Neural cell (in vitro differentiated cells): ENCODE measurements around the gene LRBA. TPM values are rescaled to one million over a fixed set of nuclear protein-coding genes. Genes with fewer than 3 reads are reported as not detected.

Experiments used
- H2AFZ ChIP-seq: fragments of 200-600, 300-800 bp; sonication (generic), shearing (Covaris generic); 2 replicates; pipeline ENCODE4 v1.6.0; 2014; ENCODE audit warnings: low read depth, mild to moderate bottlenecking, antibody characterized with exemption, low read length, moderate library complexity
- H3F3A ChIP-seq: fragments of 200-600 bp; shearing (Covaris generic); 2 replicates; pipeline ENCODE4 v1.6.1; 2016; ENCODE audit warnings: mild to moderate bottlenecking, moderate library complexity, mixed read lengths, antibody characterized with exemption, low read length; ENCODE audit not compliant: insufficient read depth, poor library complexity, severe bottlenecking
- H3K27ac ChIP-seq: fragments of 200-600, 300-800 bp; sonication (generic), shearing (Covaris generic); 2 replicates; pipeline ENCODE4 v1.5.1; 2014; ENCODE audit warnings: mild to moderate bottlenecking, low read length, moderate library complexity
- H3K27me3 ChIP-seq: fragments of 300-800, 200-600 bp; sonication (generic), shearing (Covaris generic); 2 replicates; pipeline ENCODE4 v1.6.0; 2014; ENCODE audit warnings: mild to moderate bottlenecking, low read depth, low read length, moderate library complexity; ENCODE audit not compliant: insufficient read depth
- H3K36me3 ChIP-seq: fragments of 300-800, 200-600 bp; sonication (generic), shearing (Covaris generic); 2 replicates; pipeline ENCODE4 v1.5.1; 2014; ENCODE audit warnings: mild to moderate bottlenecking, antibody characterized with exemption, low read length, moderate library complexity; ENCODE audit not compliant: insufficient read depth
- H3K4me2 ChIP-seq: fragments of 300-800, 200-600 bp; sonication (generic), shearing (Covaris generic); 2 replicates; pipeline ENCODE4 v1.6.0; 2014; ENCODE audit warnings: mild to moderate bottlenecking, low read length
- H3K4me3 ChIP-seq: fragments of 300-800, 200-600 bp; sonication (generic), shearing (Covaris generic); 2 replicates; pipeline ENCODE4 v1.5.1; 2014; ENCODE audit warnings: mild to moderate bottlenecking, low read length, moderate library complexity
- H3K79me2 ChIP-seq: fragments of 200-600 bp; shearing (Covaris generic); replicated peaks from 2 replicates; pipeline ENCODE4 v1.6.0; 2014; ENCODE audit warnings: mild to moderate bottlenecking, low read length, moderate library complexity; ENCODE audit not compliant: insufficient read depth
- H3K9ac ChIP-seq: fragments of 300-800, 200-600 bp; sonication (generic), shearing (Covaris generic); 2 replicates; pipeline ENCODE4 v1.6.1; 2016; ENCODE audit warnings: mild to moderate bottlenecking, low read length, mixed read lengths
- H3K9me2 ChIP-seq: fragments of 200-600 bp; shearing (Covaris generic); 2 replicates; pipeline ENCODE4 v1.6.1; 2016; ENCODE audit warnings: mild to moderate bottlenecking, low read length, mixed read lengths; ENCODE audit not compliant: insufficient read depth
- H3K9me3 ChIP-seq: fragments of 200-600, 300-800 bp; sonication (generic), shearing (Covaris generic); 2 replicates; pipeline ENCODE4 v1.6.1; 2016; ENCODE audit warnings: mild to moderate bottlenecking, mixed run types, low read length, moderate library complexity, mixed read lengths
- H4K20me1 ChIP-seq: fragments of 200-600 bp; shearing (Covaris generic); 2 replicates; pipeline ENCODE4 v1.6.1; 2016; ENCODE audit warnings: mild to moderate bottlenecking, mixed run types; ENCODE audit not compliant: insufficient read depth
- CTCF ChIP-seq: fragments of 450-650 bp; IDR thresholded peaks from 2 replicates; pipeline ENCODE4 v1.5.1; 2014; ENCODE audit warnings: antibody characterized with exemption, mild to moderate bottlenecking, moderate library complexity; ENCODE audit not compliant: poor library complexity, severe bottlenecking
- EP300 ChIP-seq: fragments of 450-650 bp; conservative IDR thresholded peaks from 2 replicates; pipeline ENCODE4 v1.6.1; 2014; ENCODE audit warnings: antibody characterized with exemption, mild to moderate bottlenecking, moderate library complexity; ENCODE audit not compliant: poor library complexity, severe bottlenecking
- EZH2 ChIP-seq: fragments of 200-600, 300-800 bp; shearing (Covaris generic), sonication (generic); IDR thresholded peaks from 2 replicates; pipeline ENCODE4 v1.6.1; 2014; ENCODE audit warnings: antibody characterized with exemption, low read length, borderline replicate concordance, mild to moderate bottlenecking; ENCODE audit not compliant: insufficient read depth, poor library complexity, severe bottlenecking
- MXI1 ChIP-seq: fragments of 450-650 bp; conservative IDR thresholded peaks from 2 replicates; pipeline ENCODE4 v1.6.1; 2014; ENCODE audit warnings: antibody characterized with exemption, mild to moderate bottlenecking; ENCODE audit not compliant: poor library complexity, severe bottlenecking
- POLR2AphosphoS5 ChIP-seq: IDR thresholded peaks from 2 replicates; pipeline ENCODE4 v1.6.1; 2012
- RAD21 ChIP-seq: fragments of 450-650 bp; conservative IDR thresholded peaks from 2 replicates; pipeline ENCODE4 v1.6.1; 2014; ENCODE audit warnings: antibody characterized with exemption, mild to moderate bottlenecking, moderate library complexity
- SMC3 ChIP-seq: fragments of 450-650 bp; conservative IDR thresholded peaks from 2 replicates; pipeline ENCODE4 v1.6.1; 2014; ENCODE audit warnings: antibody characterized with exemption, mild to moderate bottlenecking, moderate library complexity; ENCODE audit not compliant: poor library complexity
- TAF1 ChIP-seq: IDR thresholded peaks from 2 replicates; pipeline ENCODE4 v1.6.1; 2012; ENCODE audit warnings: low read depth
- polyA plus RNA-seq: library from polyadenylated mRNA; depleted of rRNA; stranded (reverse); fragments of >200 nt; gene quantifications from 2 replicates; pipeline ENCODE4 v1.2.3, GENCODE V29; 2014
- TF ChIP-seq, protein P1 (sequence below): IDR thresholded peaks from 2 replicates; pipeline ENCODE4 v1.6.1; 2012; ENCODE audit warnings: borderline replicate concordance

Gene LRBA
- polyA plus RNA-seq, 1 donor from 2014 or later, result 7.1 TPM

- no peak overlapping the region for H3K4me3 ChIP-seq
- no peaks in the 10 kb centered on the region for H3F3A ChIP-seq
- no peak overlapping the region for H3K4me2 ChIP-seq
- H3K27ac ChIP-seq, result no peak overlapping the region
- no peaks in the 10 kb centered on the region for H3K79me2 ChIP-seq
- H2AFZ ChIP-seq, result no peak overlapping the region
- no peaks in the 10 kb centered on the region for H3K9me2 ChIP-seq
- no peak overlapping the region for H3K9ac ChIP-seq
- no peaks in the 10 kb centered on the region for H3K36me3 ChIP-seq
- no peaks in the 10 kb centered on the region for H3K9me3 ChIP-seq
- no peak for TF ChIP-seq CTCF
- TF ChIP-seq MXI1, result no peak
- TF ChIP-seq SMC3, result no peak
- no peak for TF ChIP-seq TAF1
- TF ChIP-seq, protein P1, sequence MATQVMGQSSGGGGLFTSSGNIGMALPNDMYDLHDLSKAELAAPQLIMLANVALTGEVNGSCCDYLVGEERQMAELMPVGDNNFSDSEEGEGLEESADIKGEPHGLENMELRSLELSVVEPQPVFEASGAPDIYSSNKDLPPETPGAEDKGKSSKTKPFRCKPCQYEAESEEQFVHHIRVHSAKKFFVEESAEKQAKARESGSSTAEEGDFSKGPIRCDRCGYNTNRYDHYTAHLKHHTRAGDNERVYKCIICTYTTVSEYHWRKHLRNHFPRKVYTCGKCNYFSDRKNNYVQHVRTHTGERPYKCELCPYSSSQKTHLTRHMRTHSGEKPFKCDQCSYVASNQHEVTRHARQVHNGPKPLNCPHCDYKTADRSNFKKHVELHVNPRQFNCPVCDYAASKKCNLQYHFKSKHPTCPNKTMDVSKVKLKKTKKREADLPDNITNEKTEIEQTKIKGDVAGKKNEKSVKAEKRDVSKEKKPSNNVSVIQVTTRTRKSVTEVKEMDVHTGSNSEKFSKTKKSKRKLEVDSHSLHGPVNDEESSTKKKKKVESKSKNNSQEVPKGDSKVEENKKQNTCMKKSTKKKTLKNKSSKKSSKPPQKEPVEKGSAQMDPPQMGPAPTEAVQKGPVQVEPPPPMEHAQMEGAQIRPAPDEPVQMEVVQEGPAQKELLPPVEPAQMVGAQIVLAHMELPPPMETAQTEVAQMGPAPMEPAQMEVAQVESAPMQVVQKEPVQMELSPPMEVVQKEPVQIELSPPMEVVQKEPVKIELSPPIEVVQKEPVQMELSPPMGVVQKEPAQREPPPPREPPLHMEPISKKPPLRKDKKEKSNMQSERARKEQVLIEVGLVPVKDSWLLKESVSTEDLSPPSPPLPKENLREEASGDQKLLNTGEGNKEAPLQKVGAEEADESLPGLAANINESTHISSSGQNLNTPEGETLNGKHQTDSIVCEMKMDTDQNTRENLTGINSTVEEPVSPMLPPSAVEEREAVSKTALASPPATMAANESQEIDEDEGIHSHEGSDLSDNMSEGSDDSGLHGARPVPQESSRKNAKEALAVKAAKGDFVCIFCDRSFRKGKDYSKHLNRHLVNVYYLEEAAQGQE, result no peak
- TF ChIP-seq EP300, result no peak
- TF ChIP-seq POLR2AphosphoS5, result no peak
- no peak for TF ChIP-seq RAD21
- TF ChIP-seq EZH2, result no peak
- H4K20me1 ChIP-seq, result no peaks in the 10 kb centered on the region
- no peaks in the 10 kb centered on the region for H3K27me3 ChIP-seq
Observed at GRCh38 chr4:150381036-150381435, 634.0 kb downstream of the LRBA start.

DNA sequence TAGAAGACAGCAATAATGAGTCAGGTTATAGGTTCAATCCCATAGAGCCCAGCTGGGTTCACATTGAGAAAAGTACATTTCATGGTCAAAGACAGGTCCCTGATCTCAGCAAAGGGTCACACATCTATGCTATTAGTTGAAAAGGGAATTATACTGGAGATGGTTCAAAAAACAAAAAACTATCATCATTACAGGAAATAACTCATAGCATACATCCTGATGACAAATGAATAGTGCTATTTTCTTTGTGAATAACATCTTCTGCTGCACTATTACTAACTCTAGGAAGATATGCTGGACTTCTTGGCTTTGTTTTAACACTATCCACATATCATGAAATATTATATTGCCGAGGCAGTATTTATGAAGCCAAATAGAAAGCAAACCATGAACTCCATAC, 635.6 kb downstream of the LRBA start:
- H2AFZ ChIP-seq, result no peak overlapping the region
- no peaks in the 10 kb centered on the region for H3K27me3 ChIP-seq
- H3K27ac ChIP-seq, result no peak overlapping the region
- no peak for TF ChIP-seq CTCF
- no peak for TF ChIP-seq RAD21
- TF ChIP-seq MXI1, result no peak
- no peak for TF ChIP-seq POLR2AphosphoS5
- no peak for TF ChIP-seq SMC3
- TF ChIP-seq, protein P1, result no peak
- no peak for TF ChIP-seq EP300
- no peak for TF ChIP-seq TAF1
- no peak for TF ChIP-seq EZH2
- H3K36me3 ChIP-seq, result no peaks in the 10 kb centered on the region
- no peak overlapping the region for H3K4me2 ChIP-seq
- H3K79me2 ChIP-seq, result no peaks in the 10 kb centered on the region
- no peak overlapping the region for H3K4me3 ChIP-seq
- H3F3A ChIP-seq, result no peaks in the 10 kb centered on the region
- H3K9me2 ChIP-seq, result no peaks in the 10 kb centered on the region
- H3K9me3 ChIP-seq, result no peaks in the 10 kb centered on the region
- no peak overlapping the region for H3K9ac ChIP-seq
- no peaks in the 10 kb centered on the region for H4K20me1 ChIP-seq
